GM20431 (cell line): ENCODE data around the gene TCF7.

Experiments used
- in situ Hi-C: fragments of 300-500 bp; cut with MseI, MboI; formaldehyde crosslinking; loops from one replicate; pipeline ENCODE4 v1.15.0; 2020; ENCODE audit warnings: low sequenced_read_pairs; ENCODE audit not compliant: unreplicated experiment

Gene TCF7

DNA sequence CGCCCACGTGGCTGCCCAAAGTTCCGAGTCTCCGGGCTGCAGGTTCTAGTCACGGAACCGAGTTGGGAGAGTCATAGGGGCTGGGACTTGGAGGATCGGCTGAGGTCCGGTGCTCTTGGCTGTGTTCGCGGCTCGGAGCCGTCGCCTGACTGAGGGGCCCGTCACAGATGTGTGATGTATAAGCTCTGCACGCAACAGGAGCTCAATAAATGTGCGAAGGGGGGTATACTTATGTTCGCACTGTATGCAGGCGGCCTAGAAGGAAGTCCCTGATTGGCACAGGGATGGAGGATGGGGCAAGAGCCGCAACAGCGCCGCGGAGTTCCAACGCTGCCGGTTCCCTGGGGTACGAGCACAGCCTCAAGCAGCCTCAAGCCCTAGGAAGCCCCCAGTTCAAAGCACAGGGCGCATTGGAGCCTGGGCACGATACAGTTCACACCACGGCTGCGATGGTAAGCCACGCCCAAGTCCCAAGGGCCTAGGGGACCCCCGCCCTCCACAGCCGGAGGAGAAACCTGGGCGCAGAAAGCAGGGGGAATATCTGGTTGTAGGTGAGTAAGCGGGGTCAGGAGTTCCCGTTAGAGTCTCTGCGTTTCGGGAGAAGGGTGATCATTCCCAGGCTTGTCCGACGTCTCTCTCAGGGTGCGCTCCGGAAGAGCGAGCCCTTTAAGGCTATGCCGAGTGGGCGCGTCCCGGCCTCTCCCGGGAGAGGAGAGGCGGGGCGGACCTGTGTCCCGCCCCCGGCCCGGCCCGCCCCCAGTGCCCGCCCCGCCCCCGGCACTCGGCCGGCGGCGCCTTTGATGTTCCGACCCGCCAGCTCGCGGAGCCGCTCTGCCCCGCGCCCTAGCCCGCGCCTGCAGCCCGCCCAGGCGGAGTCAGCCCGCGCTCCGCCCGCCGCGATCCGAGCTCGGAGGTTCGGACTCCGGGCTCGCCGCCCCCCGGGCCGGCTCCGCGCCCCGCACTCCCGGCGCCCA lies at the start of gene TCF7:
TSS of gene TCF7 (plus strand) at position 780 of the 974 bp plus-strand sequence. CDS start 226 bp downstream, outside the sequence.
- in situ Hi-C loops, result no loop called here

DNA sequence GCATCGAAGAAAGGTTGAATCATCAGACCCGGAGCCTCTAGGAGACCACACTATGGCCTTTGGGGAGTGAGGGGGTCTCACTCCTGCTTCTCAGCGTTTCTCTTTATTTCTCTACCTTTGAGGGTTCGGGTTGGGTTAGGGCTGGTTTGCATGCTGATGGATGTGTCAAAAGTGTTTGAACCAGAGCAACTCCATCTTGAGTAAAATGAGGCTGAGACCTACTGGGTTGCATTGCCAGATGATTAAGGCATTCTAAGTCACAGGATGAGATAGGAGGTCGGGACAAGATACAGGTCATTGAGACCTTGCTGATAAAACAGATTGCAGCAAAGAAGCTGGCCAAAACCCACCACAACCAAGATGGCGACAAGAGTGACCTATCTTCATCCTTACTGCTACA lies 44.9 kb upstream of the TCF7 start:
- in situ Hi-C loops, result no loop called here

DNA sequence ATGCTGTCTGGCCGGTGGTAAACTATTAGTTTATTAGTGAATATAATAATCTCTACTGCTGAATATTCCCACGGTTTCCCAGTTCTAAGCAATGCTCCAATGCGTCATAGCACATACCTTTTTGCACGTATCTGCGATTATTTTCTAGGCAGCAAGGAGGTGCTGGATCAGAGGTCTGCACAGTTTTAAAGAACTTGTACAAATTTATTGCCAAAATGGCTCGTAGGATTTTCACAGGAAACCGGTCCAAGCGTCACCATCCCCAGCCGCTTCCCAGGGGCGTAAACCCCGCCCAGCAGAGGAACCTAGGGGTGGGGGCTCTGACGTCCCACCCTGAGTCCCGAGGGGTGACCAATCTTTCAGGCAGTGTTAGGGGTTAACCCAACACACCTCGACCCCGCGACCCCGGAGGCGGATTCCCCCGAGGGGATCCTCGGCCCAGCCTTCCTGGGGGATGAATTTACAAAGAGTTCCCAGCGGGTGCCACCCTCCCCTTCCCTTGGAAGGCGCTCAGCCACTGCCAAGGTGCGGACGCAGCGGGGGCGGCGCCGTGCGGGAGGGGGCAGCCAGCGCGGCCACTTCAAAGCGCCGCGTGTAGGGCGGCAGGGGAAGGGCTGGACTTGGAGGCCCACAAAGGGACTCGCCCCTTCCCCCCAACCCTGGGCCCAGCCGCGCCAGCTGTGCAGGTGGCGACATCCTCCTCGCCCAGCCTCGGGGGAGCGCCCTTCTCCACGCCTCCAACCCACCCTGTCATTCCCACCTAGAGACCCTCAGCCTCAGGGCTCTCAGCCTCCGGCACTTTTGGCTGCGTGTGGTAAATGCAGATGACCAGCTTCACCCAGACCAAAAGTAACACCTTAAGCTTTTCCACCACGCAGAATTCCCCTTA lies 43.5 kb upstream of the TCF7 start:
- in situ Hi-C loops, result no loop called here

DNA sequence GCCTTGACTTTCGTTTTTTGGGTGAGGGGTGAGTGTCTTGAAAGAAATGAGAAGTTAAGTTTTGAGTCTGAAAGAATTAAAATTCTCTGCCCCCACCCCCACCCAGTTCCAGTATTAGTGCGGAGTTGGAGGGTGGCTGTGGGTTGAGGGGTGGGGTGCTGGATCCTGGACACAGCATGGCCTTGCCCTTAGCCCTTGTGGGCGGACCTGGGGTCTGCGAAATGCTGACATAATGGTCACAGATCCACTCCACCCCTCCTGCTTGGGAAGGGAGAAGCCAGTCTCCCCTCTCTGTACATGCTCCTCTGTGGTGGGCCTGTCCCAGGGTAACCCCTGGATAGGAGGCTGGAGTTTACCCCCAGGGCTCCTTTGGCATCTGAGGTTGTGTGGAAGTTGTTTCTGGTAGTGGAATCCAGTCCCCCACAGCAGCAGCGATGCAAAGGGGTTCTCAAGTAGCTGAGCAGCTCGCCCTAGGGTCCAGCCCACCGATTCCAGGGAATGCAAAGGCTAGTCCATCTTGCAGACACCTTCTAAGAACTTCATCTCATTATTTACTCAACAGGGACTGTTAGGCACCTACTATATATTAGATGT lies 42.8 kb upstream of the TCF7 start:
- in situ Hi-C loops, result no loop called here

DNA sequence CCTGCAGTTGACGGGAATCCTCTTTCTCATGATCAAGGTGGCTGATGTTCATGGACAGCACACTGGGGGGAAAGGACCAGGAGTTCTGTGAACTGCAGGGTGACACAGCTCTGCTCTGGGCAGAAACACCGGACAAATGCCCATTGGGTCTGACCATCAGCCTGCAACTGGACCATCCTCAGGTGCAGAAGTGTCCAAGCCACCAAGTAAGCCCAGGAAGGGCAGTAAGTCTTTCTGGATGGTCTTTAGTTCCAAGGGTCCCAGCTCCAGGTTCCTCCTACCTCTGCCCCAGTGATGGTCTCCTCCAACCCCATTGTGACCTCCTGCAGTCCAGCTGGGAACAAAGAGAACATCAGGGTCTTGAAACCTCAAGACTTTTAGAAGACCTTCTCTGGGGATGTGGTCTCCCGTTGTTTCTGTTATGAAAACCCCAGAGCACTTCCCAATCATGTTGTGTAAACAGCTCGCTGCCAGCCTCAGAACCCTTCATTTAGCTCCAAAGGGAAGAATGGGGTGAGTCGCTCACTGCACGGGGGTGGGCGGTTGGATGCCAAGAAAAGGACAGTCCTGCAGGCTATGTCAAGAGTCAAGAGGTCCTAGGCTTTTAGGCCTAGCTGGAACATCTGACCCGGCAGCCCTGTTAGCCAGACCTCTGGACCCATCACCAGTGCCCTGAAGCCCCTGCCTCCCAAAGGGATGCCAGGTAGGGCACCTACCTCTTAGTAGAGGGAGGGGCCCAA lies 41.8 kb upstream of the TCF7 start:
- in situ Hi-C loops, result no loop called here

DNA sequence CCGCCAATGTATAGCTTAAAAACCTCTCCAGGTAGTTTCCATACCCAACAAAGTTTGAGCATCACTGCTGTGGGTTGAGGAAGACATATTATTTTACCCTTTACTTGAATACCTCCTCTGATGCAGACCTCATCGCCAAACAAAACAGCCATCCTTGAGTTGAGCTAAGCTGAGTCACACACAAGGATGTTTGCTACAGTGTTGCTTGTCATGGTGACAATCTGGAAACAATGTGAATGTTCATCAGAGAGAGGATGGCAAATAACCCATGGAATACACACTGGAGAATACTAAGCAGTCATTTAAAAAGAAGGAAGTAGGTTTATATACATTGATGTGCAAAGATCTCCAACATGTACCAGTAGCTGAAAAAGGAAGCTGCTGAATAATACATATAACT lies 41.1 kb upstream of the TCF7 start:
- in situ Hi-C loops, result no loop called here

DNA sequence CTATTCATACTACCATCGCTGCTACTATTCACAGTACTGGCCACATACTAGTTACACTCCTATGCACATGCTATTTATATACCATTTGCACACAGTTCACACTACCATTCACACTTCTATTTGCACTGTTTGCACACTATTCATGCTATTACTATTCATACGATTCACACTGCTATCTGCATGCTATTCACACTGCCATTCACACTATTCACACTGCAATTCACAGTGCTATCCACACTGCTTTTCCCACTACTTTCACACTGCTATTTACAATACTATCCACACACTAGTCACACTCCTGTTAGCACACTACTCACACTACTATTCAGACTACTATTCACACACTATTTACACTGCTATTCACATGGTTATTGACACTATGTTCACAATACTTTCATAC lies 39.4 kb upstream of the TCF7 start:
- in situ Hi-C loops, result no loop called here

DNA sequence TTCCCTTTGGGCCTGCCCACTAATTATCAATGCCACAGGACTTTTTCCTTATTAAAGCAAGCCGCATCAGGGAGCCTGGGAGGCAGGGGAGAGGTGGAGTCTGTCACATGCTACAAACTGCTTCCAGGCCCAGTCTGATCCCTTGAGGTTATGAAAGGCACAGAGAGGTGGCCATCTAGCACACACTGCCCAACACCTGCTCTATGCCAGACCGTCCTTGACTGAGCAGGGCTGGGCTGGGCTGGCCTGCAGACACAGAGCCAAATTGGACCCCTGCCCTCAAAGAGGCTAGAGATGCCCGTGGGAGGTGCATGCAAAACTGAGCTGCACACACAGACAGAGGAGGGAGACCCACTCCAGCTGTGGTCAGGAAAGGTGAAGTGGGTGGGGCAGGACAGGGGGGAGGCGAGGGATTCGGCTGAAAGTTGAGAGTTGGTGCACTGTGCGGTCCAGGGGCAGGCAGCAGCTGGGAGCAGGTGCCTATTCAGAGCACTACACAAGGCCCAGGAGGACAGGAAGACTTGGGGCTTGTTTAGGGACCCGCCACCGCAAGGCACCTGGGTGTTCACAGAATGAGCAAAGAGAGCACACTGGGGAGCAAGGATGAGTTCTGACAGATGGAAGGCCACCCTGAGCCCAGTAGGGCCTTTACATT lies 36.4 kb upstream of the TCF7 start:
- in situ Hi-C loops, result no loop called here

DNA sequence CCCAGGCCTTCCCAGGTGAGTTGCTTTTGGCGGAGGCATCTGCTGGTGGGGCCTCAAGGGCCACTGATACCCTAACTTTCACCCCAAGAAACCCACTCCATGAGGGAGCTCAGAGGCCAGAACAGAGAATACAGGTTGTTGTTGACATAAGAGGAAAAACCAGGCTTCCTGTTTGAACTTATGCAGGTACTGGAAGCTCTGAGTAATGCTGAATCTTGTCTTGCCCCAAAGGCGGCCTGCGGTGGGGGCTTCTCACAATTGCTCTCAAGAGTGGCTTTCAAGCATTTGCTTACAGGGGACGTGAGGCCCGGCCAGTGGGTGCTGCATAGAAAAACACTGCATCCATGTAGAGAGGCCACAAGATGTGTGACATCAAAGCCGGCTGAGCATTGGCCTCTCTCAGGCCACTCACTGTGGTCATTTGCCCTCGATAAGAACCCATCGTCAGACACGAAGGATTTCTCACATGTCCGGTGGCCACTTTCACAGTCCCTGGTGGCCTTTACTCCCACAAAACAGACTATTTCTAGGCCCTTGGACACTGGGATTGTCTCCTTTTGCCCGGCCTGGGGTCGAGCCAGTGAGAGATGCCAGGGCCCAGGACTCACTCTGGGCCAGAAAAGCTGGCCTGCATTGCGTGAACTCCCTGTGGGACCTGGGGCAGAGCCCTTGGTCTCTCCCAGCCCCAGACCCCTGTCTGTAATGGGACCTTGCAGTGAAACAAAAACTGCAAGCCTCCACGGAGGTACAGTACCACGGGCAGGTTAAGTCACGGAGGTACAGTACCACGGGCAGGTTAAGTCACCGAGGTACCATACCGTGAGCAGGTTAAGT lies 34.5 kb upstream of the TCF7 start:
- in situ Hi-C loops, result no loop called here

DNA sequence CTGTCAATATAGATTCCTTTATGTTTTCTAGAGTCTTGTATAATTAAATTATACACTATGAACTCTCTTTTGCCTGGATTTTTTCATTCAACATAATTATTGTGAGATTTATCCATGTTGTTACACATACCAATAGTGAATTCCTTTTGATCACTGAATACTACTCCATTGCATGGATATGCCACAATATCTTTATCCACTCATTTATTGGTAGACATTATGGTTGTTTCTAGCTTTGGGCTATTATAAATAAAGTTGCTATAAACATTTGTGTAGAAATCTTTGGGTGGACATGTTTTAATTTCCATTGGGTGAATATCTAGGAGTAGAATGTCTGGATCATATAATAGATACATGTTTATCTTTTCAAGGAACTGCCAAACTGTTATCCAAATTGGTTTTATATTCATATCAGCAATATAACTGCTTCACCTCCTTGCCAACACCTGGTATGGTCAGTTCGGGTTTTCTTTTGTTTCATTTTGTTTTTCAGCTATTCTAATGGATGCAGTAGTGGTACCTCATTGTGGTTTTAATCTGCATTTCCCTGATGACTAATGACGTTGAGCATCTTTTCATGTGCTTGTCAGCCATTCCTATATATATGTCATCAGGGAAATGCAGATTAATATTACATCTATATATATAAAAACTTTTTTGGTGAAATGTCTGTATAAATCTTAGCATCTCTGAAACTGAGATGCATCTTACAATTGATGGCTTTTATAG lies 32.1 kb upstream of the TCF7 start:
- in situ Hi-C loops, result no loop called here

DNA sequence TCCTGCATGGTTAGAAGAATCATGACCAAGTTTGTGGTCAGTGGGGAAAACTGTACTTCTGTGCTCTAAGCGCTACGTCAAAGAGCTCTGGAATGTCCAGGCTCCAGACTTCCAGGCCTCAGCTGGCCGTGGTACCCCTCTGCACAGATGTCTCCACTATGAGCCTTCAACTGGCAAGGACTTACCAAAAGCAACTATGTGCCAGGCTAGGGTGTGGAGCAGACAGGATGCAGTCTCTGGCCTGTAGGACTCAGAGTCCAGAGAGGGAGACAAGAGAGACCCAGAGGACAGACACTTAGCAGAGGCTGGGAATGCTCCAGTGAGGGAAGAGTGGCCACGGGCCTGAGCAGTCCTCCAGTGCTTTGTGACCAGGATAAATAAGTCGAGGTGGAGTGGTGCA lies 31.0 kb upstream of the TCF7 start:
- in situ Hi-C loops, result no loop called here

DNA sequence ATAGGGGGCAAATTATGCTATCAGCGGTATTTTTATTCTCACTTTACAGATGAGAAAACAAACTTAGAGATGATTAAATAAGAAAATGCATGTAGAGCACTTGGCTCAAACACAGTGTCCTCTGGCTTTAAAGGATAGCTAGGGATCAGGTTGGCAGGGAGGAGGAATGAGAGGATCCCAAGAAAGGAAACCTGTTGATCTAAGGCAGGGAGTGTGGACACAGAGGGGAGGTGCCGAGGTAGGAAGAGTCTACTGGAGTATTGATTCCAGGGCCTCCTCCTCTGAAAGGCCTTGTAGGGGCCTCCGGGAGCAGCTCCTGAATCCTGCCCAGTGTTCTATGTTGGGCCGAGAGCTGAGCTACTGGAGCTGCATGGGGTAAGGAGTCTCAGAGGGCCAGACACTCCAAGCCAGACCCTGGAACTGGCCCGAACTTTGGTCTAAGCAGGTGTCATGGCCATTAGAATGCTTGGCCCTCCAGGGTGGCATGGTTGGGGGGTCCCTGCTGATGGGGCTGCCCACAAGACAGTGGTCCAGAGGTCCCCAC lies 30.4 kb upstream of the TCF7 start:
- in situ Hi-C loops, result no loop called here

DNA sequence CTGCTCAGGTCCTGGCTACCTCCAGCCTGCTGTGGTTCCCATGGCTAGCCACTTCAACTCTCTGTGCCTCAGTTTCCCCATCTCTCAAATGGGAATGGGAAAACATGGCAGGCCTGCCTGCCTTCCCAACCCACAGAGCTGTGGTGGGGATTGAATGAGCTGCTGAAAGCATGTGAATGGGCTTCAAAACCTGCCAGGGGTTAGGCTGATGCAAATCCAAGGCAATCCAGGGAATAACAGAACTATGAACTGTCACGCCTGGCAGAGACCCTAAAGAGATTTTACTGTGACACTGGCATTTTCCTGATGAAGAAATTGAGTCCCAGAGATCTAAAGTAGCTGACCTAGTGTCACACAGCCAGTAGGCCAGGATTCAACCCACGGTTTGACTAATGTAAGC lies 29.9 kb upstream of the TCF7 start:
- in situ Hi-C loops, result no loop called here

DNA sequence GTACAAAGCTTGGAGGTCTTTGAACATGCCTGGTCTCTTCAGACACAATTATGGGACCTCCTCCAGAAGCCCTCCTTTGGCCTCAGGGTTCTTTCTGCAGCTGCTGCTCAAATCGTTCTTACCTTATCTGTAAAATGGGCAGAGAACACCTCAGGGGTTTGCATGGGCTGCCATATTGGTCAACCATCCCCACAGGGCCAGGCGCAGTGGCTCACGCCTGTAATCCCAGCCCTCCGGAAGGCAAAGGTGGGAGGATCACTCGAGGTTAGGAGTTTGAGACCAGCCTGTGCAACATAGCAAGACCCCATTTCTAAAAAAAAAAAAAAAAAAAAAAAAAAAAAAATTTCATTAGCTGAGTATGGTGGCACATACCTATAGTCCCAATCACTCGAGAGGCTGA lies 29.1 kb upstream of the TCF7 start:
- in situ Hi-C loops, result no loop called here

DNA sequence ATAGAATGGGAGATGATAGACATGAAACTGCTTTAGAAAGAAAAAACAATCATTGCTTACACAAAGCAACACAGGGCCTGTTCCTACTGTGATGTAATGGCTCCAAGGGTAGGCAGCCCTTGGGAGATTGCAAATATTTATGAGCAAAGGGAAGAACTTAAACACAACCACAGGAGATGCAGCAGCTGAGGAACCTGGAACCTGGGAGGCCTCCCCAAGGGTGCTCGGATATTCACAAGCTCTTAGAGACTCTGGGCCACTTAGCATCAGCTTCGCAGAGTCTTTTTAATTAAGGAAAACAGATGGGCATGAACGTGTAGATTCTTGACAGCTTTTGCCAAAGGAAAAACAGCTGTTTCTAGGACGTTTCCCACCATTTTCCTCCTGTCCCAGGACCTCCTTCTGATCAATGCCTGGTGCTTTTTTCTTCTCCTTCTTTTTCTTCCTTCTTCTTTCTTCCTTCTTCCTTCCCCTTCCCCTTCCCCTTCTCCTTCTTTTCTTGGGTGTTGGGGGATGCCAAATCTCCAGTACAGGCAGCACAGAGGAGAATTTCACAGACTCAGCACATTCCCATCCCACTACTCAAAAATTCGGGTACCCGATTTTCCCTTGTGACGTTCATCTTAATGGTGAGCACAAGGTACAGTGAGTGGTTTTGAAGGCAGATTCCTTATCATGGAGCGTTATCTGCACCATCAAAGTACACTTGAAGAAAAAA lies 28.1 kb upstream of the TCF7 start:
- in situ Hi-C loops, result no loop called here

DNA sequence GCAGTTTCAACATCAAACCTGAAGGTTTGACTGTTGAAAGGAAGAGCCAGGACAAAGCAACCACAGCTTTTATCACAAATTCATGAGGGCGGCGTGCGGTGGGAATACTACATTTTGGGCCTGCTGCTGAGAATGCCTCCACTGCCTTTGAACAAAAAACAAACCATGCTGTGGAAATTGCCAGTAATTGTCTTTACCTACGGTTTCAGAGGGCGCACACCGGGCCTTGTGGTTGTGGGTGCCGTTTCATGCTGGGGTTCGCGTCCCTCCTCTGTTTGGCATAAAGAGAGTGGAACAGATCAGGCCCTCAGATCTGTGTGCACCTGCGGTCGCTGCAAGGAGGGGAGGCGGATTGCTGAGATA lies 27.6 kb upstream of the TCF7 start:
- in situ Hi-C loops, result no loop called here

DNA sequence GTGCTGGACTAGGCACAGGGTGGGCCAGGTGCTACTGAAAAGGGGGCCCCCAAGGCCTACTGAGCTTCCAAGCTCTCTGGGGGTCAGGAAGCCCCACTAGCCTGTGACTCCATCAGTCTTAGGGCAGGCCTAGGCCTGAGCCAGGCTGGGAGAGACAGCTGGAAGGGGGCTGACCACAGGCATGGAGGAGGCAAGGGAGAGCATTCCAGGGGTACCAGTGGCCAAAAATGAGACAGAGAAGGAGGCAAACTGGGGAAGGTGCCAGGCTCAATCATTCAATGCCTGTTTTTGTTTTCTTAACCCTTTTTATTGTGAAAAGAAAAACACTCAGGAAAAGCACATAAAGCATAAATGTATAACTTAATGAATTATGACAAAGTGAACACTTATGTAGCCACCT lies 26.2 kb upstream of the TCF7 start:
- in situ Hi-C loops, result no loop called here
